HepG2 (cell line): ENCODE data around the gene SLC25A45. TPM values are rescaled to one million over a fixed set of nuclear protein-coding genes. Genes with fewer than 3 reads are reported as not detected.

Experiments
- BCL6 ChIP-seq: IDR thresholded peaks from 2 replicates; pipeline ENCODE4 v1.6.1; 2016; ENCODE audit warnings: missing genetic modification reagents, missing compliant biosample characterization
- CBX5 ChIP-seq: sonication (generic); formaldehyde crosslinking; IDR thresholded peaks from 2 replicates; pipeline ENCODE4 v1.4.0; 2020; ENCODE audit warnings: missing genetic modification reagents, borderline replicate concordance
- DNMT3B ChIP-seq: conservative IDR thresholded peaks from 2 replicates; pipeline ENCODE4 v1.6.1; 2016; ENCODE audit warnings: missing biosample characterization, control low read depth
- ESRRA ChIP-seq: sonication (generic); formaldehyde crosslinking; IDR thresholded peaks from 2 replicates; pipeline ENCODE4 v1.5.1; 2020; ENCODE audit warnings: mild to moderate bottlenecking, low read depth, missing genetic modification reagents
- GABPB1 ChIP-seq: IDR thresholded peaks from 2 replicates; pipeline ENCODE4 v1.6.1; 2016; ENCODE audit warnings: mild to moderate bottlenecking, missing genetic modification reagents, moderate library complexity, missing compliant biosample characterization
- ZNF124 ChIP-seq: sonication (generic); formaldehyde crosslinking; IDR thresholded peaks from 2 replicates; pipeline ENCODE4 v1.4.0; 2020; ENCODE audit warnings: missing genetic modification reagents
- ZNF343 ChIP-seq: sonication (generic); formaldehyde crosslinking; IDR thresholded peaks from 2 replicates; pipeline ENCODE4 v1.4.0; 2020; ENCODE audit warnings: mild to moderate bottlenecking, missing genetic modification reagents
- ZNF674 ChIP-seq: sonication (generic); formaldehyde crosslinking; IDR thresholded peaks from 2 replicates; pipeline ENCODE4 v1.5.0; 2020; ENCODE audit warnings: low read depth, mild to moderate bottlenecking, missing genetic modification reagents
- polyA plus RNA-seq, 8 experiments: library from polyadenylated mRNA; depleted of rRNA in 3 of 8; stranded (reverse) in 7 of 8; unstranded in 1 of 8; fragments of >200 nt; fragmentation: Illumina TruSeq in 4 of 8; extraction: Trizol in 4 of 8; gene quantifications; 2 replicates each; pipeline versions ENCODE4 v1.2.1 to v1.2.3, GENCODE V29; 2011 to 2016; ENCODE audit warnings: low read depth in 4 of 8, missing spikeins in 1 of 8, mixed read lengths in 1 of 8; ENCODE audit not compliant: insufficient read depth in 1 of 8
- total RNA-seq, 5 experiments: library from RNA; depleted of rRNA; stranded (reverse); fragments of >200 nt; fragmentation: Illumina TruSeq; extraction: Trizol; gene quantifications; 2 replicates each; pipeline ENCODE4 v1.2.3, GENCODE V29; 2016; ENCODE audit warnings: low read depth in 1 of 5
- TF ChIP-seq, protein P1 (sequence below), 2 experiments: sonication (generic) in 1 of 2; formaldehyde crosslinking in 1 of 2; IDR thresholded peaks; 2 replicates each; pipeline versions ENCODE4 v1.6.1 to v1.9.0; 2014 to 2022; ENCODE audit warnings: antibody characterized with exemption in 1 of 2, borderline replicate concordance in 1 of 2, inconsistent platforms in 1 of 2, low read depth in 1 of 2, missing genetic modification reagents in 1 of 2
- TF ChIP-seq, protein P2 (sequence below): sonication (generic); formaldehyde crosslinking; IDR thresholded peaks from 2 replicates; pipeline ENCODE4 v1.4.0; 2020; ENCODE audit warnings: low read depth, missing genetic modification reagents
- TF ChIP-seq, protein P3 (sequence below): sonication (generic); formaldehyde crosslinking; IDR thresholded peaks from 2 replicates; pipeline ENCODE4 v1.8.1; 2023; ENCODE audit warnings: mild to moderate bottlenecking, moderate library complexity, missing genetic modification reagents

Gene SLC25A45
- total and polyA plus RNA-seq, 2 of the 13 experiments (the other 11 are each of a cell fraction or from before 2014, with no cell fraction given), result 1.2 to 3.4 TPM

DNA sequence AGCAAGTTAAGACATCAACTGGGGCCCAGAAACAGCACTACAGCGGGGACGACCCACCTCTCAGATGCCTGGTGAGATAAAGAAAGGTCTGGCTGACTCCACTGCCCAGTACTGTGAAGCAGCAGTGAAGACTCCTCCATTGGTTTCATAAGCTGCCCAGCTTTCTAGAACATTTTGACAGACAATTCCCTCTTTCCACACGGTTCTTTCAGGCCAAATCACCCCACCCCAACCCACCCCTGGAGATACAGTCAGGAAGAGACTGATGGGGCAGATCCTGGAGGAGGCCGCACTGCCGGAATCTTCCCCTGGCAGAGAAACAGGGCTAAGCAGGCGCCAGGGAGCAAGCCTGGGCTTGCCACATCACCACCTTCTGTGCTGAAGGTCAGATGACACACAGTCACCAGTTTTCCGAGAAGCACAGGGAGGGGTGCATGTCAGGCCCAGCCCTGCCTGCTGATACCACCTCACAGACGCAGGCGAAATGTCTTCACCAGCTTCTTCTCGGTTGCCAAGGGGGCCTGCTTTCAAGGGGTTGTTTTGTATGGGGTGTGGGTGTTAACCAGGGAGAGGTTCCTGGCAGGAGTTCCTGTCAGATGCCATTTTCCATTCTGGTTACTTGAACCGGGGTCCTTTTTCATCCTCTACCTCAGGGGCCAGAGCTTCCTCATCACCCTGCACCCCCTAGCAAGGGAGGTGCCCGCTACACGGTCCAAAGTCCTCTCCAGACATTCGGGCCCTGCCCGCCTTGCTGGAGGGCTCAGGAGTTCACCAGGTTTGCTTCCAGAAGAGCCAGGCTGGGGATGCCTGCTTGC lies 38.7 kb upstream of the SLC25A45 start (continued):
- TF ChIP-seq ZNF124 (CRISPR knock-in tag) (no peak), CBX5 (CRISPR knock-in tag) (peak; percentile 40; the same call in 1 of the 2 replicates), ZNF674 (no peak), GABPB1 (CRISPR knock-in tag) (peak; percentile 42), BCL6 (peak; percentile 58; the same call in 1 of the 2 replicates), DNMT3B (peak; percentile 31; the same call in 1 of the 2 replicates), ZNF343 (CRISPR knock-in tag) (no peak), ESRRA (CRISPR knock-in tag) (peak; percentile 49; the same call in 1 of the 2 replicates)
- TF ChIP-seq, protein P1, sequence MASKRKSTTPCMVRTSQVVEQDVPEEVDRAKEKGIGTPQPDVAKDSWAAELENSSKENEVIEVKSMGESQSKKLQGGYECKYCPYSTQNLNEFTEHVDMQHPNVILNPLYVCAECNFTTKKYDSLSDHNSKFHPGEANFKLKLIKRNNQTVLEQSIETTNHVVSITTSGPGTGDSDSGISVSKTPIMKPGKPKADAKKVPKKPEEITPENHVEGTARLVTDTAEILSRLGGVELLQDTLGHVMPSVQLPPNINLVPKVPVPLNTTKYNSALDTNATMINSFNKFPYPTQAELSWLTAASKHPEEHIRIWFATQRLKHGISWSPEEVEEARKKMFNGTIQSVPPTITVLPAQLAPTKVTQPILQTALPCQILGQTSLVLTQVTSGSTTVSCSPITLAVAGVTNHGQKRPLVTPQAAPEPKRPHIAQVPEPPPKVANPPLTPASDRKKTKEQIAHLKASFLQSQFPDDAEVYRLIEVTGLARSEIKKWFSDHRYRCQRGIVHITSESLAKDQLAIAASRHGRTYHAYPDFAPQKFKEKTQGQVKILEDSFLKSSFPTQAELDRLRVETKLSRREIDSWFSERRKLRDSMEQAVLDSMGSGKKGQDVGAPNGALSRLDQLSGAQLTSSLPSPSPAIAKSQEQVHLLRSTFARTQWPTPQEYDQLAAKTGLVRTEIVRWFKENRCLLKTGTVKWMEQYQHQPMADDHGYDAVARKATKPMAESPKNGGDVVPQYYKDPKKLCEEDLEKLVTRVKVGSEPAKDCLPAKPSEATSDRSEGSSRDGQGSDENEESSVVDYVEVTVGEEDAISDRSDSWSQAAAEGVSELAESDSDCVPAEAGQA (IDR thresholded peaks at IDR 0.05; ENCODE audit: low read depth), result no peak
- TF ChIP-seq, protein P1 (CRISPR knock-in tag; IDR thresholded peaks at IDR 0.05; ENCODE audit: borderline replicate concordance), result no peak
- TF ChIP-seq, protein P2, sequence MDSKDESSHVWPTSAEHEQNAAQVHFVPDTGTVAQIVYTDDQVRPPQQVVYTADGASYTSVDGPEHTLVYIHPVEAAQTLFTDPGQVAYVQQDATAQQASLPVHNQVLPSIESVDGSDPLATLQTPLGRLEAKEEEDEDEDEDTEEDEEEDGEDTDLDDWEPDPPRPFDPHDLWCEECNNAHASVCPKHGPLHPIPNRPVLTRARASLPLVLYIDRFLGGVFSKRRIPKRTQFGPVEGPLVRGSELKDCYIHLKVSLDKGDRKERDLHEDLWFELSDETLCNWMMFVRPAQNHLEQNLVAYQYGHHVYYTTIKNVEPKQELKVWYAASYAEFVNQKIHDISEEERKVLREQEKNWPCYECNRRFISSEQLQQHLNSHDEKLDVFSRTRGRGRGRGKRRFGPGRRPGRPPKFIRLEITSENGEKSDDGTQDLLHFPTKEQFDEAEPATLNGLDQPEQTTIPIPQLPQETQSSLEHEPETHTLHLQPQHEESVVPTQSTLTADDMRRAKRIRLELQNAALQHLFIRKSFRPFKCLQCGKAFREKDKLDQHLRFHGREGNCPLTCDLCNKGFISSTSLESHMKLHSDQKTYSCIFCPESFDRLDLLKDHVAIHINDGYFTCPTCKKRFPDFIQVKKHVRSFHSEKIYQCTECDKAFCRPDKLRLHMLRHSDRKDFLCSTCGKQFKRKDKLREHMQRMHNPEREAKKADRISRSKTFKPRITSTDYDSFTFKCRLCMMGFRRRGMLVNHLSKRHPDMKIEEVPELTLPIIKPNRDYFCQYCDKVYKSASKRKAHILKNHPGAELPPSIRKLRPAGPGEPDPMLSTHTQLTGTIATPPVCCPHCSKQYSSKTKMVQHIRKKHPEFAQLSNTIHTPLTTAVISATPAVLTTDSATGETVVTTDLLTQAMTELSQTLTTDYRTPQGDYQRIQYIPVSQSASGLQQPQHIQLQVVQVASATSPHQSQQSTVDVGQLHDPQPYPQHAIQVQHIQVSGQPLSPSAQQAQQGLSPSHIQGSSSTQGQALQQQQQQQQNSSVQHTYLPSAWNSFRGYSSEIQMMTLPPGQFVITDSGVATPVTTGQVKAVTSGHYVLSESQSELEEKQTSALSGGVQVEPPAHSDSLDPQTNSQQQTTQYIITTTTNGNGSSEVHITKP, result peak; percentile 65; the same call in 1 of the 2 replicates
- TF ChIP-seq, protein P3, sequence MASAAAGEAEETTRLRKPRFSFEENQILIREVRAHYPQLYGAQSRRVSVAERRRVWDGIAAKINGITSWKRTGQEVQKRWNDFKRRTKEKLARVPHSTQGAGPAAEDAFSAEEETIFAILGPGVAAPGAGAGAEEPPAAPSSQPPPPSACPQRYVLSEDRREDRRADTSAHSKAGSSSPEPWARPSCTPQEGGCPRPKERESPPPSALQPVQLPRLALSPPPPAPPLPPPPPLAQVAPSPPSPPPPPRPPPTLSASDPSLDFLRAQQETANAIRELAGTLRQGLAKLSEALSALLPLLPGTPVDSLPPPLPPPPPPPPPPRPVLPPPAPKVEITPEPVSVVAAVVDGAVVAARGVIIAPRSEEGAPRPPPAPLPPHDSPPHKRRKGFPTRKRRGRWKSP (CRISPR knock-in tag), result peak; percentile 14; the same call in 1 of the 2 replicates
